Suppressor macrophage treated with lipopolysaccharide for 4 hours (primary cell): ENCODE data around the gene XRN1.
"Not testable (repeated sequence)": the region's sequence is repeated elsewhere in the genome, so short reads cannot be mapped to it uniquely, and the experiment has no call there.

Source experiments
- DNase-seq: peaks from one replicate; pipeline ENCODE4 v3.0.0-alpha.2; 2020

Gene XRN1

GRCh38 chr3:142433110-142433509 is 14.7 kb downstream of the XRN1 start:
- no peak for DNase-seq

- DNase-seq = no peak
Measured at GRCh38 chr3:142429582-142429981, 18.3 kb downstream of the XRN1 start.

GRCh38 chr3:142424754-142425153 is 23.1 kb downstream of the XRN1 start:
- no peak for DNase-seq

- no peak for DNase-seq
Measured at GRCh38 chr3:142418926-142419592, 28.8 kb downstream of the XRN1 start.

GRCh38 chr3:142417302-142417701 is 30.5 kb downstream of the XRN1 start:
- DNase-seq = no peak

- DNase-seq = not testable (repeated sequence)
Measured at GRCh38 chr3:142400537-142400936, 47.3 kb downstream of the XRN1 start.

GRCh38 chr3:142394921-142395622 is 52.8 kb downstream of the XRN1 start:
- no peak for DNase-seq

GRCh38 chr3:142385078-142385477 is 62.8 kb downstream of the XRN1 start:
- DNase-seq = no peak

GRCh38 chr3:142374687-142375086 is 73.2 kb downstream of the XRN1 start:
- no peak for DNase-seq

GRCh38 chr3:142369576-142369975 is 78.3 kb downstream of the XRN1 start:
- DNase-seq = not testable (repeated sequence)

- no peak for DNase-seq
Measured at GRCh38 chr3:142366434-142366833, 81.4 kb downstream of the XRN1 start.

- no peak for DNase-seq
Measured at GRCh38 chr3:142363936-142364467, 83.8 kb downstream of the XRN1 start.

- DNase-seq = not testable (repeated sequence)
Measured at GRCh38 chr3:142363433-142363832, 84.4 kb downstream of the XRN1 start.

- DNase-seq = peak; percentile 14
Measured at GRCh38 chr3:142359367-142359766, 88.5 kb downstream of the XRN1 start.

- DNase-seq = no peak
Measured at GRCh38 chr3:142356818-142357217, 91.0 kb downstream of the XRN1 start.

GRCh38 chr3:142355692-142356091 is 92.1 kb downstream of the XRN1 start:
- DNase-seq = peak; percentile 37

- DNase-seq = no peak
Measured at GRCh38 chr3:142354076-142354475, 93.8 kb downstream of the XRN1 start.

- no peak for DNase-seq
Measured at GRCh38 chr3:142353571-142353970, 94.3 kb downstream of the XRN1 start.

- DNase-seq = not testable (repeated sequence)
Measured at GRCh38 chr3:142352698-142353097, 95.1 kb downstream of the XRN1 start.

- no peak for DNase-seq
Measured at GRCh38 chr3:142348460-142348859, 99.4 kb downstream of the XRN1 start.

- peak; percentile 68 for DNase-seq
Measured at GRCh38 chr3:142337994-142338393, 109.8 kb downstream of the XRN1 start.

GRCh38 chr3:142332390-142332789 is 115.4 kb downstream of the XRN1 start:
- DNase-seq = no peak

- not testable (repeated sequence) for DNase-seq
Measured at GRCh38 chr3:142324275-142324953, 123.4 kb downstream of the XRN1 start.

- no peak for DNase-seq
Measured at GRCh38 chr3:142319912-142320311, 127.9 kb downstream of the XRN1 start.
